IMR-90 (cell line): ENCODE results near the gene YJEFN3. TPM values are rescaled to one million over a fixed set of nuclear protein-coding genes. Genes with fewer than 3 reads are reported as not detected.

ENCODE experiments used
- ATAC-seq: fragments of 200-7000 bp; cut with Tn5 transposase; 2 replicates; pipeline ENCODE4 v1.9.1; 2020; ENCODE audit warnings: low read depth, mild to moderate bottlenecking, moderate library complexity
- BruUV-seq: library from RNA; stranded (reverse); fragments of 400-500 nt; replicated peaks from 2 replicates; lab custom pipeline; 2021; lab: Mats Ljungman, UMichigan
- CTCF ChIA-PET: fragments of 300-600 bp; formaldehyde crosslinking; extraction: SDS; loops from one replicate; lab custom pipeline; 2021; ENCODE audit warnings: antibody characterized with exemption; lab: Yijun Ruan, JAX
- POLR2A ChIA-PET: fragments of 300-600 bp; sonication (Branson Sonifier 250); formaldehyde crosslinking; loops from one replicate; lab custom pipeline; 2022; ENCODE audit warnings: antibody characterized with exemption; ENCODE audit not compliant: unreplicated experiment; lab: Charles Lee
- DNase-seq: peaks from one replicate; pipeline ENCODE4 v3.0.0; 2013
- H2AFZ ChIP-seq: replicated peaks from 2 replicates; pipeline ENCODE3; 2013; ENCODE audit warnings: low read length, mild to moderate bottlenecking; ENCODE audit not compliant: poor library complexity
- H2AK5ac ChIP-seq: 2 replicates; pipeline ENCODE4 v1.6.1; 2013; ENCODE audit warnings: low read depth, low read length, inconsistent platforms
- H2AK9ac ChIP-seq: replicated peaks from 2 replicates; pipeline ENCODE3; 2013; ENCODE audit warnings: mild to moderate bottlenecking, low read depth, low read length, moderate library complexity; ENCODE audit not compliant: poor library complexity
- H2BK120ac ChIP-seq: 2 replicates; pipeline ENCODE4 v1.6.1; 2013; ENCODE audit warnings: low read depth, low read length, inconsistent platforms
- H2BK15ac ChIP-seq: 3 replicates; pipeline ENCODE4 v1.6.1; 2013; ENCODE audit warnings: low read depth, low read length, inconsistent platforms
- H2BK20ac ChIP-seq: 2 replicates; pipeline ENCODE4 v1.6.1; 2013; ENCODE audit warnings: low read depth, mild to moderate bottlenecking, inconsistent platforms, low read length, moderate library complexity
- H2BK5ac ChIP-seq: 2 replicates; pipeline ENCODE4 v1.6.1; 2013; ENCODE audit warnings: mild to moderate bottlenecking, low read depth, low read length, inconsistent platforms; ENCODE audit not compliant: poor library complexity, severe bottlenecking
- H3K14ac ChIP-seq: replicated peaks from 2 replicates; pipeline ENCODE4 v1.6.1; 2013; ENCODE audit warnings: low read depth, low read length, inconsistent platforms
- H3K18ac ChIP-seq: 2 replicates; pipeline ENCODE4 v1.6.1; 2013; ENCODE audit warnings: low read depth, low read length, control low read depth
- H3K23ac ChIP-seq: 2 replicates; pipeline ENCODE4 v1.6.1; 2013; ENCODE audit warnings: low read depth, low read length, inconsistent platforms
- H3K27ac ChIP-seq: 2 replicates; pipeline ENCODE4 v1.5.1; 2013; ENCODE audit warnings: mild to moderate bottlenecking, control low read depth, low read length; ENCODE audit not compliant: insufficient read depth
- H3K27me3 ChIP-seq: 2 replicates; pipeline ENCODE4 v1.6.1; 2013; ENCODE audit warnings: low read length; ENCODE audit not compliant: control insufficient read depth, insufficient read depth
- H3K36me3 ChIP-seq: 2 replicates; pipeline ENCODE4 v1.6.1; 2013; ENCODE audit warnings: low read length, mixed read lengths; ENCODE audit not compliant: control insufficient read depth, insufficient read depth
- H3K4ac ChIP-seq: 2 replicates; pipeline ENCODE4 v1.6.1; 2013; ENCODE audit warnings: low read depth, low read length, inconsistent platforms
- H3K4me1 ChIP-seq: 2 replicates; pipeline ENCODE4 v1.6.1; 2013; ENCODE audit warnings: low read length, mixed read lengths; ENCODE audit not compliant: control insufficient read depth, insufficient read depth
- H3K4me2 ChIP-seq: 2 replicates; pipeline ENCODE4 v1.6.1; 2013; ENCODE audit warnings: low read depth, mild to moderate bottlenecking, control low read depth, low read length, moderate library complexity
- H3K4me3 ChIP-seq: 2 replicates; pipeline ENCODE4 v1.5.1; 2013; ENCODE audit warnings: low read depth, mild to moderate bottlenecking, control low read depth, low read length, moderate library complexity; ENCODE audit not compliant: insufficient read depth
- H3K56ac ChIP-seq: 2 replicates; pipeline ENCODE4 v1.6.1; 2013; ENCODE audit warnings: low read length, inconsistent platforms; ENCODE audit not compliant: insufficient read depth; ENCODE audit errors: extremely low read depth
- H3K79me1 ChIP-seq, 2 experiments: 2 replicates each; pipeline ENCODE4 v1.6.1; 2013; ENCODE audit warnings: low read length in 2 of 2, inconsistent platforms in 1 of 2, low read depth in 1 of 2
- H3K9ac ChIP-seq: 2 replicates; pipeline ENCODE4 v1.6.1; 2013; ENCODE audit warnings: low read depth, low read length, control low read depth
- H3K9me1 ChIP-seq: 2 replicates; pipeline ENCODE4 v1.6.1; 2013; ENCODE audit warnings: low read length, inconsistent platforms; ENCODE audit not compliant: insufficient read depth
- H3K9me3 ChIP-seq: 2 replicates; pipeline ENCODE4 v1.6.1; 2013; ENCODE audit warnings: low read length; ENCODE audit not compliant: control insufficient read depth, insufficient read depth
- H4K20me1 ChIP-seq: 2 replicates; pipeline ENCODE4 v1.6.1; 2013; ENCODE audit warnings: low read length, inconsistent platforms; ENCODE audit not compliant: insufficient read depth
- H4K5ac ChIP-seq: 2 replicates; pipeline ENCODE4 v1.6.1; 2013; ENCODE audit warnings: mild to moderate bottlenecking, low read depth, low read length, control low read depth
- H4K8ac ChIP-seq, 2 experiments: 2 replicates each; pipeline ENCODE4 v1.6.1; 2013; ENCODE audit warnings: low read depth in 2 of 2, low read length in 2 of 2, control low read depth in 1 of 2, inconsistent platforms in 1 of 2
- H4K91ac ChIP-seq: 2 replicates; pipeline ENCODE4 v1.6.1; 2013; ENCODE audit warnings: low read depth, low read length, inconsistent platforms; ENCODE audit not compliant: insufficient read depth
- CEBPB ChIP-seq: IDR thresholded peaks from 2 replicates; pipeline ENCODE4 v1.6.1; 2012; ENCODE audit warnings: low read depth, low read length, improper control_type of control experiment
- FOS ChIP-seq: fragments of 150-350 bp; IDR thresholded peaks from 2 replicates; pipeline ENCODE4 v1.6.1; 2016; ENCODE audit warnings: low read depth, low read length
- MAZ ChIP-seq: IDR thresholded peaks from 2 replicates; pipeline ENCODE4 v1.6.1; 2012; ENCODE audit warnings: low read depth, mild to moderate bottlenecking, low read length, improper control_type of control experiment, moderate library complexity, borderline replicate concordance
- WGBS, 2 experiments: methylation state at CpG; one replicate each; pipeline versions ENCODE4 v1.1.5 to v1.1.7; 2013; ENCODE audit warnings: missing lambda C conversion rate in 2 of 2; ENCODE audit not compliant: insufficient read length in 1 of 2; ENCODE audit errors: extremely low coverage in 2 of 2; 5-methylcytosine and 5-hydroxymethylcytosine counted together
- dilution Hi-C: fragments of 300-500 bp; cut with HindIII; formaldehyde crosslinking; loops from one replicate; pipeline ENCODE4 v1.14.3; 2018; ENCODE audit warnings: low sequenced_read_pairs; ENCODE audit not compliant: unreplicated experiment
- in situ Hi-C: fragments of 300-500 bp; cut with MboI; formaldehyde crosslinking; loops from 3 replicates; pipeline ENCODE4 v1.14.3; 2019; ENCODE audit warnings: low sequenced_read_pairs, inconsistent platforms, mixed read lengths
- intact Hi-C: fragments of 100-400 bp; cut with micrococcal nuclease; formaldehyde crosslinking; loops from 2 replicates; pipeline ENCODE4 v1.10.0; 2022
- polyA plus RNA-seq, 3 experiments: library from polyadenylated mRNA; depleted of rRNA; stranded (reverse); fragments of >200 nt; gene quantifications; 2 replicates each; pipeline ENCODE4 v1.2.3, GENCODE V29; 2012; ENCODE audit warnings: low replicate concordance in 1 of 3
- total RNA-seq: library from RNA; depleted of rRNA; stranded (reverse); fragments of >200 nt; gene quantifications from 2 replicates; pipeline ENCODE4 v1.2.3, GENCODE V29; 2012
- TF ChIP-seq, protein P1 (sequence below): fragments of 150-350 bp; IDR thresholded peaks from 2 replicates; pipeline ENCODE4 v1.6.1; 2017; ENCODE audit warnings: mild to moderate bottlenecking, antibody characterized with exemption, low read length, low read depth

YJEFN3 gene
- total and polyA plus RNA-seq, 2 of the 4 experiments (the other 2 are of a cell fraction) = 0.72 to 4.0 TPM

DNA sequence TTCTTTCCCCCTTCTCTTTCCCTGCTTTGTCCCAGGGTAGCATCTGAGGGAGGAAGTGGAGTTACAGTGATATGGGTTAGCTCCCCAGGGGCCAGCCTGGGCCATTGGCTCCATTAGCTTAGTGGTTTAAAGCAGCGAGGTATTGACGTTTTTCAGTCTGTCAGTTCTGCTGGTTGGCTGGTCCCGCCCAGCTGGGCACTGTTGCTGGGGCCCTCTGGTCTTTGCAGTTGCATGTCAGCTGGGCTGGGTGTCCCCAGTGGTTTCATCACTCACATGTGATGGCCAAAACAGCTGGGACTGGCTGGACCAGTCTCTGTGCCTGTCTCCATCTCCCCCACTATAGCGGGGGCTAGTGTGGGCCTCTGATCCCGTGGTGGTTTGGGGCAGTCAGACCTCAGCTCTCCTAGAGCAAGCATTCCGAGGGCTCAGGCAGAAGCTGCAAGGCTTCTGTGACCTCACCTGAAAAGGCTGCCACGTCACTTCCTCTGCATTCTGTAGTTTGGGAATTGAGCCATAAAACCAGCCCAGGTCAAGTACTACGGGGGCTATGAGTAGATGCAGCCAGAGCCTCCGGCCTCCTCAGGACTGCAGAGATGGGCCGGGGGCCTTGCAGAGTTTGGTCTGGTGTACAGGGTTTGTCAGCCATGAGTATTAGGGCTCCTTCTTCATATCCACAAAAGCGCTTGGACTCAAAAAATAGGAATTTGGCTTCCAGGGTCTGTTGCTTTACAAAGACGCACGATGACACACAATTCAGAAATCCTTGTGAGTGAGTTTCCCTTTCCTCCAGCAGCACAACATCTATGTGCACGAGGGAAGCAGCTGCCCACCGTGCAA is 43.3 kb upstream of the YJEFN3 start:
- Histone ChIP-seq H4K20me1 (peaks cover 16% of the 10 kb centered on the region; the same call in 1 of the 2 replicates), H3K4me3 (no peak overlapping the region), H2BK20ac (no peak overlapping the region; the same call in 1 of the 2 replicates), H4K5ac (peak overlapping the region; percentile 25), H3K27ac (peak overlapping the region; percentile 61), H3K27me3 (no peaks in the 10 kb centered on the region), H4K8ac (peak overlapping the region; percentile 18 to 51), H2AK5ac (peak overlapping the region; percentile 63; the same call in 1 of the 2 replicates), H3K9ac (peak overlapping the region; percentile 17; the same call in 1 of the 2 replicates), H4K91ac (peak overlapping the region; percentile 49), H3K4me1 (peaks cover 45% of the 10 kb centered on the region), H3K23ac (peak overlapping the region; percentile 16), H2AK9ac (peak overlapping the region; percentile 51), H3K18ac (no peak overlapping the region), H2BK15ac (no peak overlapping the region), H2AFZ (peak overlapping the region; percentile 4), H3K4ac (peak overlapping the region; percentile 59), H3K36me3 (peaks cover 4% of the 10 kb centered on the region; the same call in 1 of the 2 replicates), H3K9me1 (peaks cover 26% of the 10 kb centered on the region), H3K9me3 (no peaks in the 10 kb centered on the region), H3K56ac (no peak overlapping the region), H3K14ac (peak overlapping the region; percentile 34), H2BK120ac (no peak overlapping the region; the same call in 1 of the 2 replicates), H2BK5ac (peak overlapping the region; percentile 29), H3K4me2 (peak overlapping the region; percentile 30; the same call in 1 of the 2 replicates), H3K79me1 (peaks cover 14 to 85% of the 10 kb centered on the region in 2 experiments)
- intact Hi-C loops = loop anchor here (5.0 kb wide), 1 partner anchor 98 kb away; no protein-coding TSS in a partner anchor
- DNase-seq (peak; percentile 68), ATAC-seq (peak; percentile 24)
- POLR2A ChIA-PET = no interaction called here
- 36% methylated on average over 4 of the region's 15 CpGs; no CpG with 5 or more reads in 1 of the 2 experiments for WGBS, 2 experiments
- CTCF ChIA-PET = interaction anchor here (1.3 kb wide), 1 partner anchor 9 kb away, joined by 4 read pairs; no protein-coding TSS in a partner anchor
- TF ChIP-seq MAZ (no peak), CEBPB (peak; percentile 40; the same call in 1 of the 2 replicates), FOS (no peak)
- TF ChIP-seq, protein P1, sequence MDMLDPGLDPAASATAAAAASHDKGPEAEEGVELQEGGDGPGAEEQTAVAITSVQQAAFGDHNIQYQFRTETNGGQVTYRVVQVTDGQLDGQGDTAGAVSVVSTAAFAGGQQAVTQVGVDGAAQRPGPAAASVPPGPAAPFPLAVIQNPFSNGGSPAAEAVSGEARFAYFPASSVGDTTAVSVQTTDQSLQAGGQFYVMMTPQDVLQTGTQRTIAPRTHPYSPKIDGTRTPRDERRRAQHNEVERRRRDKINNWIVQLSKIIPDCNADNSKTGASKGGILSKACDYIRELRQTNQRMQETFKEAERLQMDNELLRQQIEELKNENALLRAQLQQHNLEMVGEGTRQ = peak; percentile 57; the same call in 1 of the 2 replicates
- BruUV-seq = no TSS peak
- in situ Hi-C loops = no loop called here
- dilution Hi-C loops = no loop called here
